GM21825 (cell line): ENCODE results near the gene HEPACAM.
"Not testable (repeated sequence)": the region's sequence is repeated elsewhere in the genome, so short reads cannot be mapped to it uniquely, and the experiment has no call there.

Experiments used
- ATAC-seq: cut with Tn5 transposase; IDR thresholded peaks from one replicate; pipeline ENCODE4 v1.9.1; 2021; ENCODE audit warnings: mild to moderate bottlenecking, moderate library complexity; ENCODE audit not compliant: unreplicated experiment

The HEPACAM gene

GRCh38 chr11:124935548-124936514 lies at the start of gene HEPACAM:
Gene HEPACAM (minus strand): TSS chr11:124936047. CDS start chr11:124936006, 41 bp downstream.
- no peak for ATAC-seq

- no peak for ATAC-seq
Observed at GRCh38 chr11:124984512-124984854, 48.6 kb upstream of the HEPACAM start.

GRCh38 chr11:124983674-124984511 lies 48.0 kb upstream of the HEPACAM start:
- no peak for ATAC-seq

- ATAC-seq = no peak
Observed at GRCh38 chr11:124982043-124982442, 46.2 kb upstream of the HEPACAM start.

GRCh38 chr11:124978316-124978715 lies 42.5 kb upstream of the HEPACAM start:
- ATAC-seq = no peak

GRCh38 chr11:124977006-124977405 lies 41.2 kb upstream of the HEPACAM start:
- no peak for ATAC-seq

- no peak for ATAC-seq
Observed at GRCh38 chr11:124976531-124976930, 40.7 kb upstream of the HEPACAM start.

GRCh38 chr11:124971810-124972209 lies 36.0 kb upstream of the HEPACAM start:
- no peak for ATAC-seq

GRCh38 chr11:124970925-124971324 lies 35.1 kb upstream of the HEPACAM start:
- ATAC-seq = no peak

GRCh38 chr11:124968197-124968596 lies 32.4 kb upstream of the HEPACAM start:
- not testable (repeated sequence) for ATAC-seq

- peak; percentile 82 for ATAC-seq
Observed at GRCh38 chr11:124961972-124962609, 26.2 kb upstream of the HEPACAM start.

- ATAC-seq = no peak
Observed at GRCh38 chr11:124955035-124955434, 19.2 kb upstream of the HEPACAM start.

GRCh38 chr11:124954590-124954955 lies 18.7 kb upstream of the HEPACAM start:
- ATAC-seq = no peak

GRCh38 chr11:124953753-124954589 lies 18.1 kb upstream of the HEPACAM start, which contains the start of gene CCDC15:
Gene CCDC15 (plus strand): TSS chr11:124954202. CDS start chr11:124954733, 531 bp downstream.
- ATAC-seq = peak; percentile 99

GRCh38 chr11:124951341-124951740 lies 15.5 kb upstream of the HEPACAM start:
- no peak for ATAC-seq

- no peak for ATAC-seq
Observed at GRCh38 chr11:124950601-124951330, 14.9 kb upstream of the HEPACAM start.

GRCh38 chr11:124946735-124947141 lies 10.9 kb upstream of the HEPACAM start:
- no peak for ATAC-seq

- no peak for ATAC-seq
Observed at GRCh38 chr11:124945826-124946225, 10.0 kb upstream of the HEPACAM start.

- ATAC-seq = no peak
Observed at GRCh38 chr11:124944565-124944964, 8.7 kb upstream of the HEPACAM start.

- no peak for ATAC-seq
Observed at GRCh38 chr11:124943741-124944140, 7.9 kb upstream of the HEPACAM start.
